Astrocyte of the spinal cord (primary cell): ENCODE results near the gene TRIP6.
"Not testable (repeated sequence)": the region's sequence is repeated elsewhere in the genome, so short reads cannot be mapped to it uniquely, and the experiment has no call there.

Experiments
- DNase-seq: peaks from one replicate; pipeline ENCODE4 v3.0.0; 2011; ENCODE audit warnings: low read depth, low spot score
- H3K4me3 ChIP-seq: 2 replicates; pipeline ENCODE4 v1.5.1; 2011; ENCODE audit warnings: low read depth, mild to moderate bottlenecking, low read length, moderate library complexity
- CTCF ChIP-seq: IDR thresholded peaks from 2 replicates; pipeline ENCODE4 v1.5.1; 2012; ENCODE audit warnings: low read depth, mild to moderate bottlenecking, low read length, inconsistent platforms
- in situ Hi-C: cut with HindIII; loops from 2 replicates; pipeline ENCODE4 v1.10.0; 2017; ENCODE audit warnings: low sequenced_read_pairs

TRIP6 gene

GRCh38 chr7:100900978-100901377 is 33.8 kb downstream of the TRIP6 start:
- no peak for DNase-seq
- no peak for TF ChIP-seq CTCF
- no peak overlapping the region for H3K4me3 ChIP-seq
- in situ Hi-C loops, result no loop called here

- no peak for TF ChIP-seq CTCF
- in situ Hi-C loops, result no loop called here
- H3K4me3 ChIP-seq, result no peak overlapping the region
- no peak for DNase-seq
These were observed 34.7 kb downstream of the TRIP6 start for GRCh38 chr7:100901921-100902332.

GRCh38 chr7:100902638-100903037 is 35.5 kb downstream of the TRIP6 start:
- TF ChIP-seq CTCF, result no peak
- no peak overlapping the region for H3K4me3 ChIP-seq
- DNase-seq, result no peak
- in situ Hi-C loops, result no loop called here

GRCh38 chr7:100908512-100908911 is 41.3 kb downstream of the TRIP6 start:
- in situ Hi-C loops, result no loop called here
- no peak for DNase-seq
- TF ChIP-seq CTCF, result no peak
- no peak overlapping the region for H3K4me3 ChIP-seq

- H3K4me3 ChIP-seq, in situ Hi-C loops, DNase-seq: not testable (repeated sequence)
These were observed 43.3 kb downstream of the TRIP6 start for GRCh38 chr7:100910443-100910842.

GRCh38 chr7:100911484-100911883 is 44.3 kb downstream of the TRIP6 start:
- no peak for DNase-seq
- no peak for TF ChIP-seq CTCF
- H3K4me3 ChIP-seq, result no peak overlapping the region
- in situ Hi-C loops, result no loop called here

- in situ Hi-C loops, result no loop called here
These were observed 47.2 kb downstream of the TRIP6 start for GRCh38 chr7:100914208-100914878.

More at GRCh38 chr7:100914208-100914878, 47.2 kb downstream of the TRIP6 start:
- TF ChIP-seq CTCF, result no peak
- H3K4me3 ChIP-seq, result no peak overlapping the region
- no peak for DNase-seq
